Hematopoietic multipotent progenitor cell treated with erythropoietin and hydrocortisone succinate and interleukin-3 and kit ligand, for 8 days (in vitro differentiated cells): ENCODE measurements around the gene GFPT2.
A peak's percentile ranks its signal among the peaks of the same experiment; 100 is the strongest.

ENCODE experiments used
- DNase-seq: peaks from one replicate; pipeline ENCODE4 v3.0.0-alpha.2; 2015

GFPT2 gene

GRCh38 chr5:180332861-180333260 is 20.3 kb downstream of the GFPT2 start:
- DNase-seq = no peak

GRCh38 chr5:180332051-180332517 is 21.1 kb downstream of the GFPT2 start:
- no peak for DNase-seq

GRCh38 chr5:180331647-180331950 is 21.5 kb downstream of the GFPT2 start:
- no peak for DNase-seq

GRCh38 chr5:180330810-180331646 is 22.1 kb downstream of the GFPT2 start:
- DNase-seq = peak; percentile 34

- no peak for DNase-seq
These were observed 22.9 kb downstream of the GFPT2 start for GRCh38 chr5:180330270-180330648.

GRCh38 chr5:180329606-180330269 is 23.4 kb downstream of the GFPT2 start:
- DNase-seq = no peak

- DNase-seq = no peak
These were observed 24.0 kb downstream of the GFPT2 start for GRCh38 chr5:180329138-180329435.

GRCh38 chr5:180328296-180329137 is 24.6 kb downstream of the GFPT2 start:
- peak; percentile 91 for DNase-seq

- no peak for DNase-seq
These were observed 26.1 kb downstream of the GFPT2 start for GRCh38 chr5:180326989-180327565.

GRCh38 chr5:180324601-180324950 is 28.6 kb downstream of the GFPT2 start:
- DNase-seq = no peak

- DNase-seq = no peak
These were observed 29.1 kb downstream of the GFPT2 start for GRCh38 chr5:180323941-180324600.

GRCh38 chr5:180323160-180323559 is 30.0 kb downstream of the GFPT2 start:
- DNase-seq = no peak

- no peak for DNase-seq
These were observed 34.6 kb downstream of the GFPT2 start for GRCh38 chr5:180318456-180319089.

GRCh38 chr5:180316586-180316985 is 36.5 kb downstream of the GFPT2 start:
- DNase-seq = no peak

- DNase-seq = peak; percentile 71
These were observed 37.3 kb downstream of the GFPT2 start for GRCh38 chr5:180315762-180316212.

GRCh38 chr5:180313677-180314505 is 39.2 kb downstream of the GFPT2 start:
- DNase-seq = peak; percentile 64

GRCh38 chr5:180311216-180311615 is 41.9 kb downstream of the GFPT2 start:
- peak; percentile 76 for DNase-seq

- DNase-seq = no peak
These were observed 46.3 kb downstream of the GFPT2 start for GRCh38 chr5:180306796-180307195.

GRCh38 chr5:180305481-180305880 is 47.7 kb downstream of the GFPT2 start:
- DNase-seq = no peak

- no peak for DNase-seq
These were observed 48.4 kb downstream of the GFPT2 start for GRCh38 chr5:180304431-180305375.
